Cardiac fibroblast (primary cell): ENCODE data around the gene ZNF366.

Experiments
- DNase-seq, 2 donors: peaks; one replicate each; pipeline versions ENCODE4 v3.0.0 to v3.0.0-alpha.2; 2010; ENCODE audit warnings: low read depth in 2 of 2
- H3K4me3 ChIP-seq, 2 donors: replicated peaks in 1 of 2; 1 replicate in 1 of 2; 2 replicates in 1 of 2; pipeline ENCODE4 v1.5.1; 2011; ENCODE audit warnings: low read depth in 2 of 2, low read length in 2 of 2, mild to moderate bottlenecking in 2 of 2, moderate library complexity in 1 of 2
- CTCF ChIP-seq: IDR thresholded peaks from one replicate; pipeline ENCODE4 v1.5.1; 2011; ENCODE audit warnings: low read depth, mild to moderate bottlenecking, low read length, inconsistent platforms

The ZNF366 gene

GRCh38 chr5:72397836-72398235 is 109.4 kb downstream of the ZNF366 start:
- no peak for TF ChIP-seq CTCF
- H3K4me3 ChIP-seq: no peak overlapping the region
- DNase-seq: no peak

GRCh38 chr5:72394688-72395087 is 112.5 kb downstream of the ZNF366 start:
- DNase-seq: peak; percentile 28 to 43
- H3K4me3 ChIP-seq: no peak overlapping the region
- TF ChIP-seq CTCF: peak; percentile 55

GRCh38 chr5:72393052-72393451 is 114.2 kb downstream of the ZNF366 start:
- H3K4me3 ChIP-seq: no peak overlapping the region
- no peak for DNase-seq
- TF ChIP-seq CTCF: no peak
